Stimulated activated CD8-positive, alpha-beta memory T cell treated with anti-CD3 and anti-CD28 coated beads, Interleukin-7, amount 100 ng/mL, for 48 hours (primary cell): ENCODE results near the gene SMAD3.
"Not testable (repeated sequence)": the region's sequence is repeated elsewhere in the genome, so short reads cannot be mapped to it uniquely, and the experiment has no call there.

Source experiments
- DNase-seq, 2 donors: peaks; one replicate each; pipeline ENCODE4 v3.0.0-alpha.2; 2020; ENCODE audit warnings: low read depth in 1 of 2; ENCODE audit errors: extremely low read depth in 1 of 2

The SMAD3 gene

DNA sequence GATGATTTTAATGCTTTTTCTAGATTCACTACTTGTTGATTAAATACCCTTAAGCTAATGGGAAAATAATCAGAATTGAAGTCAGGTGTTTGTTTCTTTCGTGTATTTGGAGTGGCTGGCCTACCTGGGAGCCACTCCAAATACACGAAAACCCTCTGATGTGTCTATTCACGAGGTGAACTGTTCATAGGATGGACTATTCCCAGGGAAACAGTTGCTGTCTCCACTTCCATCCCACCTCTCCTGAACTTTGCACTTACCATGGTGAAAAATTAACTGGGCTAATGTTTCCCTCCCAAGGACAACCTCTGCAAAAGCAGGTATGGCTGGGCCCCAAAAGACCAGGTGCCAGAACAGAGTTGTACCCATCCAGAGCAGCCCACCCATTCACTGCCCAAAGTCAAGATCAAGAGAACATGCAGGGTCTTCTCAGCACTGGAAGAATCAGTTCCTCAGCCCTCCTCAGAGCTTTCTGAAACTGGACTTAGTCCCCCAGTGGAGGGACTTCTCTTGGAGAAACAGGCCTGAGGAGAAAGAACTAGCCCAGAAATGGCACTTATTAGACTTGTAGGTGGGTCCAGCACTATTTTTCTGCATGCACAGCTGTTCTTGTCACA, 2.9 kb upstream of the SMAD3 start:
- DNase-seq = no peak

DNA sequence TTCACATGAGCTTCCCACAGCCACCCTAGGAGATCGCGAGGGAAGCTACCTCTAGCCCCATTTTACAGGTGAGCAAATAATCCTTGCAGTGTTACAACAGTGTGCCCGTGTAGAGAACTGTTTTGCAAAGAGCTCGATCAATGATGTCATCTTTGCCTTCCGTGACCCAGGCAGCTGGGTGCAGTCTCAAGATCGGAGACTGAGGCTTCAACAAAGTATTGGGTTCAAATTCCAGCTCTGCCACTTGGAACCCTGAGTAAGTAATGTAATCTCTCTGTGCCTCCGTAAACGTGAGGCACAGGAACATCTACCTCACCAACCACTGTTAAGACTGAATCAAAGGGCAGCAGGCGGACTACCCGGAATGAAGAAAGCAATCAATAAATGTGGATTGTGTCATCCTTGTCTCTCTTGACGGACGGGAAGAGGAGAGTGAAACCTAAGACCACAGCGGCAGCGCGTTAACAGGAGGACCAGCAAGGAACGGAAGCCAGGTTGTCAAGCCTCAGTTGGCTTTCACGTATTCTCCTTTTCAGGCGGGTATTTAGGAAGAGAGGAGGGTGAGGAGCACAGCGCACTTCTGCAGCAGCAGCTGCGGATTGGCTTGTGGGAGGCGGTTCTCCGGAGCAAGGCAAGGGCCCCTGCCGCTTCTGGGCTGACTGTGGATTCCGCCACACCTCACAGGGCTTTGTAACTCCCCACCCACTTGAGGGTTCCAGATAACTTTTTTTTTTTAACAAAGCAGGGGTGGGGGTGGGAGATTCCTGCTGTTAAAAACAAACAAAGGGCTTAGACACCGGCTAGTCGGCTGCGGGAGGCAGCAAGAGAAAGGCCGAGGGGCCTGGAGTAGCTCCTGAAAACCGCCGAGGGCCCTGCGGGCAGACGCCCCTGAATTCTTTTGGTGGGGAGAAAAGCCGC, 1.5 kb upstream of the SMAD3 start:
- DNase-seq = no peak

DNA sequence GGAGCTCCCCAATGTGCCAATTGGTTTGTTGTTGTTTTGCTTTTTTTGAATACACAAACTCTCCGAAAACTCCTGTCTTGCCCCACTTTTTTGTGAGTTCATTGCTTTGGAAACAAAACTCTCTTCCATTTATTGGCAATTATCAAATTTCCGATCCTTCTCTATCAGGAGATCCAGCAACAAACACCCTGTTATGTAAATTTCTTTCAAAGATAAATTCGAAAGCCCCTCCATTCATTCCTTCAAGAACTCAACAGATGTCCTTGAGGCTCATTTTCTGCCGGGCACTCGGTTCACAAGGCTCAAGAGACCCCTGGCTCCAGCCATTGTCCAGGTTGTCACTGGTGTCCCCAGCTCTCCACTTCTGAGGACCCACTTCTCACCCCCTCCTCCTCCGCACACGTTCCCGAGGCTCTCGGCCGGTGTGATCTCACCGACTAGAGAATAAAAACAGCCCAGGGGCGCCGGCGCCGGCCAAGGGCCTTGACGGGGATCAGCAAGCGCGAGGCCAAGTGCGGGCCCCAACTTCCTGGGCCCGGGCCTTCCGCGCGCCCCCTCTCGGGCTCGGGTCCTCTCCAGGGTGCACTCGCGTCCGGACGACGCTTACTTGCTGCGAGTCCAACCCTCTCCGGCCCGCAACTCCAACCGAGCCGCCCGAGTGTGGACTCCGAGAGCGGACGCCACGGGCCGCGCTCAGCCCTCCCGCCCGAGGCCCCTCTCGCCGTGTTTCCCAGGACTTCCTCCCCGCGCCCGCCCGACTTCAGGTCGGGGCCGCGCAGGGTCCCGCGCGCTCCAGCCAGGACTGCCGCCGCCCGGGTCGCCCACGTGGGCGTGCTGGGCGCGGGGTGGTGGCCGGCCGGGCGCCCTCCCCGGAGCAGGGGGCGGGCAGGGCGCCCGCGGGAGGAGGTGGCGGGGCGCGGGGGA, 533 bp upstream of the SMAD3 start:
- no peak for DNase-seq

- DNase-seq = no peak
Observed at GRCh38 chr15:67066041-67066958, 898 bp downstream of the SMAD3 start.

GRCh38 chr15:67066959-67067853, 1.8 kb downstream of the SMAD3 start:
- no peak for DNase-seq

DNA sequence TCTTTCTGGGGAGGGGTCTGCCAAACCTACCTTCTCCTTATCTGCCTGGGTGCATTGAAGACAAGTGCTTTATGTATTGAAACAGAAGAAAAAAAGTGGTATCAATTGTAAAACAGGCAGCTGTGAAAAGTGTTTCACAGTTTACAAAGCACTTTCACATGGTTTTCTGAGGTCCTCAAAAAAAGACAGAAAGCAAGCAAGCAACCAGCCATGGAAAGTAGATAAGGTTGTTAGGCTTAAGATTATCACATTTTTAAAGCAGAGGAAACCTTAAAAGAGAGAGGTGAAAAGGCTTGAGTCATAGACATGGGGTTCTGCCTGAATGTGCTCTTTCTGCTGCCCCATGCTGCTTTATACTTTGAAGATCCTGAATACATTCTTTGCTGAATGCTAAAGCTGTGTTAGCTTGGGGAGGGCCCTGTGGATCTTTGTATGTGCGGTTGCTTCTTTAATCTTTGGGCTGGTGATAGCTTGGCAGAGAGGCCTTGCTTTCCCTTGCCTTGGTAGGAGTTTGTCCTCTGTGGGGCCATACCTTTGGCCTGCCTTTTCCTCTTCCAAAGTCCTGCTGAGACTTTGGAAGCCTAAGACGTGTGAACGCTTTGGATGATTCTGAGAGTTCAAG, 2.6 kb downstream of the SMAD3 start:
- no peak for DNase-seq

DNA sequence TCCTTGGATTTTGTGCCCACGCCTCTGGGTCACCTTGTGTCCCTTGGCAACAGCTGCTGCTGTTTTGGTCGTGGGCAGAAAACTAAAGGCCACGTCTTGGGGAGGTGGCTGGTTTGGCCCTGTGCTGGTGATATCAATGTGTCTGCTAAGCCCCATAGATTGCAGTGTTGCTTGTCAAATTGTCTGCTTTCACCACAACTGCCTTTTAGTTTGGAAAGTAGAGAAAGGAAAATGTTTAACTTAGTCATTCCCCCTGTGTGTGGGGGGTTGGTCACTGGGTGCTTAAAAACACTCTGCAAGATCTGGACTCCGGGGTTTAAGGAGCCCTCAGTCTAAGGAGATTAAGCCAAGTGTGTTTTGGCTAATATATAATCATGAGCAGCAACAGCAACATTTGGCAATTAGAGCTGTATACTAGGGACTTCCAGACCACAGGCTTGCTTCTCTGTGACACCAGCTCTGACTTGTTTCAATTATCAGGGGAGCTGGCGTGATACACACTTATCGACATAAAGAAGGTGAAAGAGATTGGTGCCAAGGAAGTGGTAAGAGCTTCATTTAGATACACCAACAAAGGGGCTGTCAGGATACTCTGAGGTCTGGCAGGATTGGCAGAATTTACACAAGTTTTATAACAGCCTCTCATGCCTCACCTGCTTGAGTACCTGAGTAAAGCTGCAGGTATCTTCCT, 3.5 kb downstream of the SMAD3 start:
- DNase-seq = no peak

DNA sequence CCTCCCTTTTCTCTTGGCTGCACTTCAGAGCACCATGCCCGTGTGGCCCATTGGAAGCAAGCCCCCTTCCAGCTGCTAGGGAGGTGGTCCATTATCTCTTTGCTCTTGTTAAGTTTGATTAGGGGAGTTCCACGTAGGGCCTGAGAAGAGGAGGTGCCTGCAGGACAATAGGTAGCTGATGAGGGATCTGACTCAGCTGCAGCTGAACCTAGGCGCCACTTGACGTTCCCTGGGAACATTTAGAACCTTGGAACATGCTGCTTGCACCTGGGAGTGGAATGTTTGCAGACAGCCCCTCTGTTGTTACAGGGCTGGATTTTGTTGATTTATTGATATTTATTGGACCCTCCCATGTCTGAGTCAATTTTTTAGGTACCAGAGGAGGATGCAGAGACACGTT, 4.7 kb downstream of the SMAD3 start:
- DNase-seq = no peak

GRCh38 chr15:67070892-67071664, 5.7 kb downstream of the SMAD3 start:
- DNase-seq = no peak

DNA sequence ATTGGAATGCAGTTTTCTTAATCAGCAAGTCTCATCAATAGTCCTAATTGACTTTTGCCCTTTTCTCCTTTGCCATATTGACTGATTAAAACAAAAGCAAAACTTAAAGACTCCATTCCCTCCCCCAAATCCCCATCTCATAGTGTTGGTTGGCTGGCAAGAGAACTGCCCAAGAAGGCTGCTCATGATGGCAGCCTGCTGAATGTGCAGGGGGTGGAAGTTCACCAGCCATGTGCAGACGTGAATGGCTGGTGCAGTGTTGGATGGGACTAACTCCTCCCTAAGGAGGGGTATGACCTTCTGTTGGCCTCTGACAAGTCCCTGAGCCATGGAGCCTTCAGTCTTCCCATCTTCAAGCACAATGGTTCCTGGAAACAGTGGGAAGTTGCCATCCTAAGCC, 7.0 kb downstream of the SMAD3 start:
- no peak for DNase-seq

GRCh38 chr15:67072958-67073357, 7.6 kb downstream of the SMAD3 start:
- DNase-seq = no peak

DNA sequence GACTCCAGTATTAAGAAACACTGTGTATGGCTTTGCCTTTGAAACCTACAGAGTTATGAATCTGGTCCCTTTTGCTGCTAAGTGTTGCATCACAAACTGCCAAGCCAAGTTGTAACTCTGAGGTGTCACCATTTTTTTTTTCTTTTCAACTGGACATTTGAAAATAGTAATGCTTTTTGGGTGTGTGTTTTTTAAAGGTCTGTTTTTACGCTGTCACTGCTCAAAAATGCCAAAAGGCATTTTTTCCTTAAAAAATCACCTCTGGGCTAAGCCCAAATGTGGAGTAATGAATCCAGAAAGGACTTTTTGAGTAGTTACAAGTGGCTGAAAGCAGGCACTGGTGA, 9.5 kb downstream of the SMAD3 start:
- DNase-seq = no peak

GRCh38 chr15:67075555-67076135, 10.2 kb downstream of the SMAD3 start:
- DNase-seq = not testable (repeated sequence)

GRCh38 chr15:67076147-67076843, 10.9 kb downstream of the SMAD3 start:
- no peak for DNase-seq

DNA sequence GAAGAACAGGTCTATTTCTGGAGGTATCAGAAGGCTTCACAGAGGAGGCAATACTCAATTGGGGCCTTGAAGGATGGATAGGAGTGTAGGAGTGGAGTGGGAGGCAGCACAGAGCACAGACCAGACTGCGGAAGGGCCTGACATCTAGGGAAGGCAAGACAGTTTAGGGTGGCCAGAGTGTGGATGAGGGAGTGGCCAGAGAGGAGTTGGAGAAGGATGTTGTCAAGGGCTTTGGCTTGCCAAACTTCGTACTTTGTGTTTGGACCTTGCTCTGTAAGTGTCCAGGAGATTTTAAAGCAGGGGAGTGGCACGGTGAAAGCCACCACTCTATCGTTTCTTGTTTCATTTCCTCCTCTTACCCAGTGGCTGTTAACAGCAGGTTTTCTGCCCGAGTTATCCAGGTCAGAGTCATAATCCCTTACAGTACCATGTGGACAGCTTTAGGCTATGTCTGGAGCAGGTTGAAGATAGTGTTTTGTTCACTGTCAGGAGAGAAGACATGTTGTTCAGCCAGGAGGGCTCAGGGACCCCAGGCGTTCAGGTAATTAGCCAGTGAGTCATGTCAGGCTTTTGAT, 12.3 kb downstream of the SMAD3 start:
- DNase-seq = no peak

DNA sequence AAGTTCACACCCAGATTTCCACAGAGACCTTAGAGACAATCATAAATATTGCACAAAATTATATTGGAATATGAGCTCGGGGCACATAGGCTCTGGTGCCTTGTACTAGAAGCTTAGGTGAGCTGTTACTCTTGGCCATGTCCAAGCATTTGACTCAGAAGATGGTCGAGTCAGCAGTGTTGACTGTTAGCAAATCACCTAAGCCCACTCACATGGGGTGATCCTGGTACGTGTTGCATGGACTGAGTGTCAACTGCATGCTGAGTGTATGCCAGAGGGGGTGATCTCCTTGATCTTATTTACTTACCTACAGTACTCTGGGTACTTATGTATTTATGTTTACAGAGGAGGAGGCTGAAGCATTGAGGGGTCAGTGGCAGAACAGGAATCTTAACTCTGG, 14.0 kb downstream of the SMAD3 start:
- no peak for DNase-seq
